Ureter (tissue), 1 donor: ENCODE measurements around the gene BAD. TPM values are rescaled to one million over a fixed set of nuclear protein-coding genes. Genes with fewer than 3 reads are reported as not detected.

ENCODE experiments used
- DNase-seq: peaks from one replicate; pipeline ENCODE4 v3.0.0-alpha.2; 2020; ENCODE audit warnings: low spot score
- total RNA-seq: library from RNA; stranded (reverse); gene quantifications from one replicate; pipeline ENCODE4 v1.2.4, GENCODE V29; 2023
- donor health status: DM: yes; HTN: yes; CAD: no.

Gene BAD
- total RNA-seq, 1 donor from 2014 or later, result 43.0 TPM

DNA sequence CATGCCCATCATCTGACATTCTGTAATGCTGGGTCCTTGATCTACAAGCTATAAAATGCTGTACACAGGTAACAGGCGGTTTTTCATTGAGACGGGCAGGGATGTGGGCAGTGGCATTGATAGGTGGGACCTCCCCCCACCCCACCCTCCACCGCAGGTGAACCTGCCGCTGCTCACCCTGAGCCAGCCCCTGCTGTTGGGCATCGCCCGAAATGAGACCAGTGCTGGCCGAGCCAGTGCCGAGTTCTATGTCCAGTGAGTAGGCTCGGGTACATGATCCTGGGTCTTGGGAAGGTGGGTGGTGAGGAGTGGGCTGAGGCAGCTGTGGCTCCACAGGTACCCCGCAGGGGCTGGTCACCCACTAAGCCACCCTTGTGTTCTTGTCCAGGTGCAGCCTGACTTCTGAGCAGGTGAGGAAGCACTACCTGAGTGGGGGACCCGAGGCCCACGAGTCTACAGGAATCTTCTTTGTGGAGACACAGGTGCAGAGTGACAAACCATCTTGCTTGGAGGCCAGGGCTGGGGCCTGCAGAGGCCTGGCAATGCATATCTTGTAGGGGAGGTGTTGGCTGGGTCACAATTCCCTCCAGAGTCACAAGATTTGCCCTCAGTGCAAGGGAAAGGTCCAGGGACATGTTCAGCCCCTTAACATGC lies 55.2 kb downstream of the BAD start:
- peak; percentile 43 for DNase-seq

DNA sequence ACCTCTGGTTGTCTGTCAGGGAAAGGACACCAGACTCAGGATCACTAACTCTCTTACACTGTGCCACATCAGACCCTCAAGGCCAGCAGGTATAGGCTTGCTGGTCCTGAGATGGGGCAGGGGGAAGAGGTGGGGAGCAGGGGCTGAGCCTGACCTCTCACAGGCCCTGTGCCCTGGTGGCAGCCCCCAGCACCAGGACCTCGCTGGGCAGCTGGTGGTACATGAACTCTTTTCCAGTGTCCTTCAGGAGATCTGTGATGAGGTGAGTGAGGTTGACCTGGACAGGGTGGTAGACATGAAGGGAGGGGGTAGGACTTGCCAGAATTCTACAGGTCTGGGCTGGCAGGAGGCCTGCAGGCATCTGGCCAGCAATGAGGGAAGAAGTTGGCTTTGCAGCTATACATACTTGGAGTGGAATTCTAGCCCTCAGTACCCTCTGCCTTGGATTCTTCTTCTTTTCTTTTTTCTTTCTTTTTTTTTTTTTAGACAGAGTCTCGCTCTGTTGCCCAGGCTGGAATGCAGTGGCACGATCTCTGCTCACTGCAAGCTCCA lies 57.0 kb downstream of the BAD start:
- peak; percentile 41 for DNase-seq

DNA sequence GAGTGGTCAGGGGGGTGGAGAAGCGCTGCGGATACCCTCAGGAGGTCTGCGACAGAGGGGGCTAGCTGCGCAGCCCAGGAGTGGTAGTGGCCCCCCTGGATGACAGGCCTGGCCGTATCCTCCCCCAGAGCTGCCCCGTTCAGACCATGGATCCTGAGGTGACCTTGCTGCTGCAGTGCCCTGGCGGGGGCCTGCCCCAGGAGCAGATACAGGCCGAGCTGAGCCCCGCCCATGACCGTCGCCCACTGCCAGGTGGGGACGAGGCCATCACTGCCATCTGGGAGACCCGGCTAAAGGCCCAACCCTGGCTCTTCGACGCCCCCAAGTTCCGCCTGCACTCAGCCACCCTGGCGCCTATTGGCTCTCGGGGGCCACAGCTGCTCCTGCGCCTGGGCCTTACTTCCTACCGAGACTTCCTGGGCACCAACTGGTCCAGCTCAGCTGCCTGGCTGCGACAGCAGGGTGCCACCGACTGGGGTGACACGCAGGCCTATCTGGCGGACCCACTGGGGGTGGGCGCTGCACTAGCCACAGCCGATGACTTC lies 57.9 kb downstream of the BAD start:
- DNase-seq, result peak; percentile 71

DNA sequence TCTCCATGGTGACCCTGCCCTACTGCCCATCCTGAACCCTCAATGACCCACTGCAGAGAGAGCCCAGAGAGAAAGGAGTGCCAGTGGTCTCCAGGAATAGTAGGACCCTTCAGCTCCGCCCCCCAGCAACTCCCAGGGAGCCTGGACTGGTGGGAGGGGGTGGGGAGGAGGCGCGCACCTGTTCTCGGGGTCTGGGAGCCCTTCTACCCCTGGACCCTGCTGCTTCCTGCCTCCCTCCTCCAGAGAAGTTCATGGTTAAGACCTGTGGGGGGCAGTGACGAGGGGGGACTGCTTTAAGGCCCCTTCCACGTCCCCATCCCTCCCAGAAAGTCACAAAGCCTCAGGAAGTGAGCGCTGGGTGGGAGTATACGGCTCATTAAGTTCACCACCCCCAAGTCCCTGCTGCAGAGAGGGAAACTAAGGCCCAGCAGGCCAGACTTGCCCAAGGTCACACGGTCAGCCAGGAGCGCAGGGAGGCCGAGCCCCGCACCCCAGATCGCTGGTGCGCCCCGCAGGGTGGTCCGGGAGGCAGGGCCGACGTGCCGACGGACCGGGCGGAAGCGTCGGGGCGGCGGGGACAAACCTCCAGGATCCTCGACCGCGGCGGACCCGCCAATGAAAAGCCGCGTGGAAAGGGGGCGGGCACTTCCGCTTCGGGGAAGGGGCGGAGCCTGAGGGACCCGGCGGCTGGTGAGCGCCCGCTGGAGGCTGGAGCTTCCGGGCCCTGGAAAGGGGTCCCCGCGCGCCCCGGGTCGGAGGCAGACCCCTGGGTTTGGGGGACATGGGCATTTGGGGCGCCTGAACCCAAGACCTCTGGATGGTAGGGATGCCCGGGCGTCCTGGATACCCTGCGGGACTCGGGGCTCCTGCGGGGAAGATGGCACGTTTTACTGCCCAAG lies 58.6 kb downstream of the BAD start, which contains the start of the genes NUDT22 and TRPT1:
Gene NUDT22, plus strand, starts transcription at position 667 of the 899 bp plus-strand sequence. CDS start 379 bp downstream, outside the sequence.
Gene TRPT1, minus strand, starts transcription at position 579 of the 899 bp plus-strand sequence. Its CDS starts 326 bp downstream, at position 253.
- peak; percentile 95 for DNase-seq

DNA sequence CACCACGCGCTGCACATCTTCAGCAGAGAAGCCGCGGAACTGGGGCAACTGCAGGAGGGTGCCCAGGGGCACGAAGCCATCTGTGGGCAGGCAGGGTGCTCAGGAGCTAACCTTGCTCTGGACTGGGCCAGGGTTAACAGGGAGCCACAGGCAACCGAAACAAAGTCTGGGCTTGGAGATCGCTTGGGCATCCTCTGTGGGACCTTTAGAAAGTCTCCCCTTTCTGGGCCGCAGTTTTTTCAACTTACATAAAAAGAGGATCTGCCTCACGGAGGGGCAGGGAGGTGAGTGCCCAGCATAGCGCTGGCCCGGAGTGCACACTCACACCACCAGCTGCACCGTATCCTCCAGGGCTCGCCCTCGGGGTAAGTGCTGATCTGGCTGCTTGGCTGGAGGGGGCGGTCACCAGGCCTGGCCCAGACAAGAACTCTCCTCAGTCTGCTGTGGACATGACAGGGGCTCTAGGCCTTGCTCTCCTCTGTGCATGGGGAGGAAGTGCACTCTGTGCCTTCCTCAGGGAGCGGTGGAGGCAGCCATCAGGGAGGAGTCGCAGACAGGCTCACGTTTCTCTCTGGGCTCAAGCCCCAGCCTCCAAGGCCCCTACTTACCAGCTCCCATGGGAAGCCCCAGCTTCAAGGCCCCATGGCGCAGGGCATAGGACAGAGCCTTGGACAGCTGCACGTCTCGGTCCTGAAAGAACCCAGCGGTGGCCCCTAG lies 59.4 kb downstream of the BAD start:
- peak; percentile 45 for DNase-seq

DNA sequence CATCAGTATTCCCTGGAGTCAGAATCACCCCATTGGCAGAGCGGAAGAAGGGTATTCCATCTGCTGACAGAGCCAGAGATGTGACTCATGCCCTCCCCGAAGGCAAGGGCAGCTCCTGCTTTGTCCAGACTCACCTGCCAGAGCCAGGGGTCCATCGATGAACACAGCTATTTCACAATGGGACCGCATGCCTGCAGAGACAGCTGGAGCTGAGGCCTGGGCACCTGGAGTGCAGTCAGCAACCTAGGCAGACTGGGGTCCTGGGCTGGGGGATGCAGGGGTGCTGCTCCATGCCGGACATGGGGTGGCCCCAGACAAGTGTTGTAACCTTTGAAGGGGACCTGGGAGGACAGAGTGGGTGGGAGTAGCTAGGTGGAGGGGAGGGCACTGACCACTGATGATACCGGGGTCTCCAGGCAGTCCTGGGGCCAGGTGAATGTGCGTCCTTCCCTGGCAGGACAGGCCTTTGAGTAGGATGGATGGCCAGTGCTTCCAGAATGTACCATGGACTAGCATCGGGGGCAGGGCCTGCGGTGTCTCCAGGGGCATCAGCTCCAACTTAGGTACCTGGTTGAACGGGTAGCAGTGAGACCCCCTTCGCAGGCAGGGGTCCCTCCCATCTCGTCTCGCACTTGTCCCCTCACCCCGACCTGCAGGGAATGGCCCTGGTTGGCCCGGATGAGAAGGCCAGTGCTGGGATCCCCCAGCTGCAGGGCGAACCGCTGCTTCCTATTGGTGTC lies 60.1 kb downstream of the BAD start:
- DNase-seq, result no peak

DNA sequence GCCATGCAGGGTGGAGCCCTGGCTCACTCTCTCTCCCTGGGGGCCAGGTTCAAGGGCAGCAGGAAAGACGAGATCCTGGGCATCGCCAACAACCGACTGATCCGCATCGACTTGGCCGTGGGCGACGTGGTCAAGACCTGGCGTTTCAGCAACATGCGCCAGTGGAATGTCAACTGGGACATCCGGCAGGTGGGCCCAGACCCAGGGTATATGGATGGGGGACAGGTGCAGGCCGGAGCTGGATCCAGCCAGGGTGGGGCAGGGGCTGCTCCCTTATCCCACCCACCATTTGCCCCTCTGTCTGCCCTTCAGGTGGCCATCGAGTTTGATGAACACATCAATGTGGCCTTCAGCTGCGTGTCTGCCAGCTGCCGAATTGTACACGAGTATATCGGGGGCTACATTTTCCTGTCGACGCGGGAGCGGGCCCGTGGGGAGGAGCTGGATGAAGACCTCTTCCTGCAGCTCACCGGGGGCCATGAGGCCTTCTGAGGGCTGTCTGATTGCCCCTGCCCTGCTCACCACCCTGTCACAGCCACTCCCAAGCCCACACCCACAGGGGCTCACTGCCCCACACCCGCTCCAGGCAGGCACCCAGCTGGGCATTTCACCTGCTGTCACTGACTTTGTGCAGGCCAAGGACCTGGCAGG lies 61.3 kb downstream of the BAD start:
- no peak for DNase-seq

DNA sequence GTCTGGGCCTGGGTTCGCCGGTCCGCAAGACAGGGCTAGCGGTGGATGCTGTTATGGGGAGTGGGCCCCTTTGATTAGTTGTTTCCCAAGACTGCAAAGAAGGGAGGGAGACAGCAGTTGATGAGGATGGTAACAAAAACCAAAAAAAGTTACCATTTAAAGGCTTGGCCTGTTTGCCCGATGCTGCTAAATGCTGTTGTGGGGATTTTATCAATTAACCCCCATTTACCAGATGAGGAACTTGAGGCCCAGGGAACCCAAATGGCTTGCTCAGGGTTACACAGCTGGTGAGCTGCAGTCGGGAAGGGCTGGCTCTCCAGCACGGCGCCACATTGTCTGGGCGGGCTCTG lies 61.8 kb downstream of the BAD start:
- DNase-seq, result no peak

DNA sequence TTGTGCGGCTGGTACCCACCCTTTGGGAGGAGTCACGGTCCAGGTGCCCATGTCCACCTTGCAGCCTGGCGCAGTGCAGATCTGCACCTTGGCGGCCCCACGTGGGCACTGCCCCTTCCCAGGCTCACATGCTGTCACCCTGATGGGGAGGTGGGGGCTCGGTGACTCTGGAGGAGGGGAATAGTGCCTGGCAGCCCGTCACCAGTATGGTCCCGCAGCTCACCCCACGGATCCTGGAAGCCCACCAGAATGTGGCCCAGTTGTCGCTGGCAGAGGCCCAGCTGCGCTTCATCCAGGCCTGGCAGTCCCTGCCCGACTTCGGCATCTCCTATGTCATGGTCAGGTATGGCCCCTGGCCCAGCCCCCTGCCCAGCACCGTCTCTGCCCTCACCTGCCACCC lies 63.7 kb downstream of the BAD start:
- no peak for DNase-seq

DNA sequence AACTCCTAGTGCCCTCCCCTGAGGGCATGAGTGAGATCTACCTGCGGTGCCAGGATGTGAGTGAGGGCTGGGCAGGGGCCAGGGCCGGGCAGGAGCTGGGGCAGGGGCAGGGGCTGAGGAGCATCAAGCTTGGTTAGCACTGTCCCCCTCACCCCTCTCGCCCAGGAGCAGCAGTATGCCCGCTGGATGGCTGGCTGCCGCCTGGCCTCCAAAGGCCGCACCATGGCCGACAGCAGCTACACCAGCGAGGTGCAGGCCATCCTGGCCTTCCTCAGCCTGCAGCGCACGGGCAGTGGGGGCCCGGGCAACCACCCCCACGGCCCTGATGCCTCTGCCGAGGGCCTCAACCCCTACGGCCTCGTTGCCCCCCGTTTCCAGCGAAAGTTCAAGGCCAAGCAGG lies 64.2 kb downstream of the BAD start:
- no peak for DNase-seq

Other genes starting within 250 kb of the BAD start
- 0.13 TPM for gene FLRT1, start 248.7 kb downstream of the BAD start, total RNA-seq
- gene MACROD1, start 118.6 kb downstream of the BAD start, total RNA-seq, result 27.3 TPM
- gene STIP1, start 98.5 kb downstream of the BAD start, total RNA-seq, result 119 TPM
- 15.5 TPM for gene FERMT3, start 77.9 kb downstream of the BAD start, total RNA-seq
- gene TRPT1, start 58.5 kb downstream of the BAD start, total RNA-seq, result 49.4 TPM
- 82.7 TPM for gene NUDT22, start 58.4 kb downstream of the BAD start, total RNA-seq
- gene DNAJC4, start 54.1 kb downstream of the BAD start, total RNA-seq, result 44.1 TPM
- gene VEGFB, start 50.1 kb downstream of the BAD start, total RNA-seq, result 51.6 TPM
- gene FKBP2, start 43.6 kb downstream of the BAD start, total RNA-seq, result 55.7 TPM
- gene PPP1R14B, start 37.7 kb downstream of the BAD start, total RNA-seq, result 136 TPM
- gene PLCB3, start 33.1 kb downstream of the BAD start, total RNA-seq, result 33.5 TPM
- 31.0 TPM for gene GPR137, start 1.2 kb upstream of the BAD start, total RNA-seq
- not detected for gene KCNK4, start 6.6 kb upstream of the BAD start, total RNA-seq
- not detected for gene CATSPERZ, start 15.7 kb upstream of the BAD start, total RNA-seq
- 82.8 TPM for gene ESRRA, start 20.9 kb upstream of the BAD start, total RNA-seq
- gene TRMT112, start 32.9 kb upstream of the BAD start, total RNA-seq, result 156 TPM
- 255 TPM for gene PRDX5, start 33.5 kb upstream of the BAD start, total RNA-seq
- 17.1 TPM for gene CCDC88B, start 55.5 kb upstream of the BAD start, total RNA-seq
- gene RPS6KA4, start 74.5 kb upstream of the BAD start, total RNA-seq, result 31.3 TPM